ENCODE results near the gene VWF. TPM values are rescaled to one million over a fixed set of nuclear protein-coding genes. Genes with fewer than 3 reads are reported as not detected.
A peak's percentile ranks its signal among the peaks of the same experiment; 100 is the strongest.

VWF gene
- total and polyA plus RNA-seq, 2 donors (not counting 3 experiments of a cell fraction or from before 2014, with no cell fraction given): 1,041 to 2,328 TPM

GRCh38 chr12:6030081-6030480, 94.4 kb downstream of the VWF start:
- dilution Hi-C loops (cut with MboI; ENCODE audit: extremely low pct_ligation_motif_present, low sequenced_read_pairs): no loop called here

GRCh38 chr12:6029401-6029800, 95.1 kb downstream of the VWF start:
- CTCF ChIA-PET: no interaction called here

More at GRCh38 chr12:6030081-6030480, 94.4 kb downstream of the VWF start:
- Histone ChIP-seq H3K4me2 (ENCODE audit: insufficient read depth, low read length) (no peak overlapping the region), H3K9ac (replicated peaks; ENCODE audit: extremely low read depth, insufficient read depth, low read length) (no peak overlapping the region), H3K27ac (ENCODE audit: insufficient read depth, low read depth, low read length) (no peak overlapping the region), H2AFZ (ENCODE audit: low read depth, low read length) (no peak overlapping the region), H4K20me1 (replicated peaks; ENCODE audit: control insufficient read depth, extremely low read depth, insufficient read depth, low read length) (no peaks in the 10 kb centered on the region), H3K4me1 (ENCODE audit: control insufficient read depth, extremely low read depth, insufficient read depth, low read length) (peaks cover 23% of the 10 kb centered on the region), H3K79me2 (ENCODE audit: control insufficient read depth, insufficient read depth, low read length) (peaks cover 16% of the 10 kb centered on the region), H3K36me3 (ENCODE audit: control insufficient read depth in 2 of 2, extremely low read depth in 1 of 2, insufficient read depth in 2 of 2, low read length in 2 of 2) (peaks cover 49 to 70% of the 10 kb centered on the region in 2 experiments), H3K27me3 (ENCODE audit: control insufficient read depth in 2 of 2, insufficient read depth in 2 of 2, low read length in 2 of 2) (no peaks in the 10 kb centered on the region), H3K4me3 (replicated peaks in 1 of 3; ENCODE audit: insufficient read depth in 1 of 3, low read depth in 1 of 3, low read length in 3 of 3) (no peak overlapping the region), H3K9me3 (replicated peaks; ENCODE audit: control insufficient read depth, insufficient read depth, low read length) (no peaks in the 10 kb centered on the region), H3K9me1 (replicated peaks; ENCODE audit: control insufficient read depth, extremely low read depth, insufficient read depth, low read length) (no peaks in the 10 kb centered on the region)
- intact Hi-C loops (cut with micrococcal nuclease): no loop called here
- ChIA-PET CTCF (interaction anchor here (0.8 kb wide), 1 partner anchor 41 kb away, joined by 3 read pairs; no protein-coding TSS in a partner anchor), POLR2A (no interaction called here)
- DNase-seq (ENCODE audit: low read depth, low spot score) (no peak), FAIRE-seq (peak; percentile 8)
- TF ChIP-seq EZH2 (IDR thresholded peaks at IDR 0.05; ENCODE audit: borderline replicate concordance, low read depth, low read length, severe bottlenecking) (no peak), MYC (IDR thresholded peaks at IDR 0.05; ENCODE audit: low read depth, low read length) (no peak), JUN (IDR thresholded peaks at IDR 0.05; ENCODE audit: borderline replicate concordance, insufficient read depth, insufficient read length, low read depth) (no peak), FOS (IDR thresholded peaks at IDR 0.05; ENCODE audit: borderline replicate concordance, insufficient read depth, low read length) (no peak), POLR2A (IDR thresholded peaks at IDR 0.05; ENCODE audit: low read depth, low read length) (no peak), GATA2 (IDR thresholded peaks at IDR 0.05; ENCODE audit: insufficient read depth, insufficient read length, low read depth, low read length) (no peak)
- no TSS peak for BruUV-seq (replicated peaks)

More at GRCh38 chr12:6029401-6029800, 95.1 kb downstream of the VWF start:
- TF ChIP-seq GATA2 (IDR thresholded peaks at IDR 0.05; ENCODE audit: insufficient read depth, insufficient read length, low read depth, low read length): no peak
- TF ChIP-seq POLR2A (IDR thresholded peaks at IDR 0.05; ENCODE audit: low read depth, low read length): peak; percentile 3
- TF ChIP-seq FOS (IDR thresholded peaks at IDR 0.05; ENCODE audit: borderline replicate concordance, insufficient read depth, low read length): no peak
- TF ChIP-seq MAX (IDR thresholded peaks at IDR 0.05; ENCODE audit: insufficient read depth, insufficient read length): no peak
- TF ChIP-seq CTCF (IDR thresholded peaks at IDR 0.05; ENCODE audit: extremely low read depth in 1 of 2, insufficient read depth in 1 of 2, low read depth in 1 of 2, low read length in 2 of 2): no peak
- H3K36me3 ChIP-seq (ENCODE audit: control insufficient read depth in 2 of 2, extremely low read depth in 1 of 2, insufficient read depth in 2 of 2, low read length in 2 of 2): peaks cover 49 to 67% of the 10 kb centered on the region in 2 experiments
- no peak overlapping the region for H3K9ac ChIP-seq (replicated peaks; ENCODE audit: extremely low read depth, insufficient read depth, low read length)
- no peaks in the 10 kb centered on the region for H3K27me3 ChIP-seq (ENCODE audit: control insufficient read depth in 2 of 2, insufficient read depth in 2 of 2, low read length in 2 of 2)
- H3K27ac ChIP-seq (ENCODE audit: insufficient read depth, low read depth, low read length): no peak overlapping the region
- H4K20me1 ChIP-seq (replicated peaks; ENCODE audit: control insufficient read depth, extremely low read depth, insufficient read depth, low read length): no peaks in the 10 kb centered on the region
- H3K79me2 ChIP-seq (ENCODE audit: control insufficient read depth, insufficient read depth, low read length): peaks cover 16% of the 10 kb centered on the region
- H3K4me3 ChIP-seq (replicated peaks in 1 of 3; ENCODE audit: insufficient read depth in 1 of 3, low read depth in 1 of 3, low read length in 3 of 3): no peak overlapping the region
- BruUV-seq (replicated peaks): no TSS peak
- intact Hi-C loops (cut with micrococcal nuclease): no loop called here
- DNase-seq (ENCODE audit: low read depth, low spot score) (no peak), FAIRE-seq (no peak)
- H3K4me2 ChIP-seq (ENCODE audit: insufficient read depth, low read length): no peak overlapping the region
- H3K9me3 ChIP-seq (replicated peaks; ENCODE audit: control insufficient read depth, insufficient read depth, low read length): no peaks in the 10 kb centered on the region
- no peak overlapping the region for H2AFZ ChIP-seq (ENCODE audit: low read depth, low read length)
- no peaks in the 10 kb centered on the region for H3K9me1 ChIP-seq (replicated peaks; ENCODE audit: control insufficient read depth, extremely low read depth, insufficient read depth, low read length)
- peaks cover 23% of the 10 kb centered on the region for H3K4me1 ChIP-seq (ENCODE audit: control insufficient read depth, extremely low read depth, insufficient read depth, low read length)
- POLR2A ChIA-PET: no interaction called here
- dilution Hi-C loops (cut with MboI; ENCODE audit: extremely low pct_ligation_motif_present, low sequenced_read_pairs): no loop called here

Measured in endothelial cell of umbilical vein (primary cell).